ENCODE results near the gene MAVS.
"Not testable (repeated sequence)": the region's sequence is repeated elsewhere in the genome, so short reads cannot be mapped to it uniquely, and the experiment has no call there.

Gene MAVS

GRCh38 chr20:3857405-3857804 lies 10.8 kb downstream of the MAVS start:
- DNase-seq, result no peak

- no peak for DNase-seq
Measured at GRCh38 chr20:3858689-3859088, 12.1 kb downstream of the MAVS start.

- no peak for DNase-seq
Measured at GRCh38 chr20:3861191-3861590, 14.6 kb downstream of the MAVS start.

- no peak for DNase-seq
Measured at GRCh38 chr20:3862333-3862732, 15.7 kb downstream of the MAVS start.

GRCh38 chr20:3863317-3863716 lies 16.7 kb downstream of the MAVS start:
- no peak for DNase-seq

GRCh38 chr20:3864518-3864917 lies 17.9 kb downstream of the MAVS start:
- no peak for DNase-seq

GRCh38 chr20:3865152-3865886 lies 18.7 kb downstream of the MAVS start:
- DNase-seq, result no peak

- DNase-seq, result no peak
Measured at GRCh38 chr20:3865887-3866407, 19.3 kb downstream of the MAVS start.

GRCh38 chr20:3866464-3866863 lies 19.8 kb downstream of the MAVS start:
- DNase-seq, result no peak

- no peak for DNase-seq
Measured at GRCh38 chr20:3867802-3868201, 21.2 kb downstream of the MAVS start.

- no peak for DNase-seq
Measured at GRCh38 chr20:3869839-3870634, 23.4 kb downstream of the MAVS start.

GRCh38 chr20:3871550-3872265 lies 25.1 kb downstream of the MAVS start:
- no peak for DNase-seq

GRCh38 chr20:3873507-3873906 lies 26.9 kb downstream of the MAVS start:
- no peak for DNase-seq

- no peak for DNase-seq
Measured at GRCh38 chr20:3874194-3874844, 27.7 kb downstream of the MAVS start.

- no peak for DNase-seq
Measured at GRCh38 chr20:3875378-3875974, 28.8 kb downstream of the MAVS start.

- no peak for DNase-seq
Measured at GRCh38 chr20:3876000-3876399, 29.4 kb downstream of the MAVS start.

- DNase-seq, result no peak
Measured at GRCh38 chr20:3876676-3877075, 30.0 kb downstream of the MAVS start.

GRCh38 chr20:3878921-3879274 lies 32.3 kb downstream of the MAVS start:
- not testable (repeated sequence) for DNase-seq

- DNase-seq, result no peak
Measured at GRCh38 chr20:3885715-3886114, 39.1 kb downstream of the MAVS start.

GRCh38 chr20:3887876-3888620 lies 41.4 kb downstream of the MAVS start:
- DNase-seq, result no peak

- DNase-seq, result peak; percentile 98
Measured at GRCh38 chr20:3888622-3889488, 42.2 kb downstream of the MAVS start, which contains the start of gene PANK2. PANK2 (plus strand) TSS chr20:3889387.
